Activated T-helper 2 cell treated with anti-CD3 and anti-CD28 coated beads, Interferon-gamma antibody, Interleukin-2, Interleukin-4, amounts not matched to agents 10 μg/mL and 5 μg/mL and 100 μg/mL, durations not matched to agents 14 hours and 24 hours and 36 hours (primary cell): ENCODE measurements around the gene EEPD1. TPM values are rescaled to one million over a fixed set of nuclear protein-coding genes. Genes with fewer than 3 reads are reported as not detected.
"Not testable (repeated sequence)": the region's sequence is repeated elsewhere in the genome, so short reads cannot be mapped to it uniquely, and the experiment has no call there.

ENCODE experiments used
- DNase-seq: peaks from one replicate; pipeline ENCODE4 v3.0.0; 2021; ENCODE audit warnings: low spot score
- H3K27ac Mint-ChIP-seq: one replicate; pipeline ENCODE4 v1.8.0; 2021; ENCODE audit warnings: mixed read lengths
- H3K27me3 Mint-ChIP-seq: one replicate; pipeline ENCODE4 v1.8.0; 2021; ENCODE audit warnings: low read depth, mixed read lengths
- H3K36me3 Mint-ChIP-seq: one replicate; pipeline ENCODE4 v1.8.0; 2021; ENCODE audit warnings: low read depth, mixed read lengths
- H3K4me1 Mint-ChIP-seq: one replicate; pipeline ENCODE4 v1.8.0; 2021; ENCODE audit warnings: low read depth, mixed read lengths
- H3K4me3 Mint-ChIP-seq: one replicate; pipeline ENCODE4 v1.8.0; 2021; ENCODE audit warnings: low read depth, mild to moderate bottlenecking, moderate library complexity, mixed read lengths
- H3K9me3 Mint-ChIP-seq: one replicate; pipeline ENCODE4 v1.8.0; 2021; ENCODE audit warnings: mixed read lengths
- intact Hi-C: fragments of 100-400 bp; cut with micrococcal nuclease; formaldehyde crosslinking; loops from one replicate; pipeline ENCODE4 v1.15.1; 2023
- total RNA-seq: library from RNA; stranded (reverse); gene quantifications from 2 replicates; pipeline ENCODE4 v1.2.3, GENCODE V29; 2022

The EEPD1 gene
- total RNA-seq, 1 donor from 2014 or later: 0.57 TPM

GRCh38 chr7:36258510-36259259 lies 105.6 kb downstream of the EEPD1 start:
- H3K36me3 Mint-ChIP-seq, DNase-seq, H3K27ac Mint-ChIP-seq, intact Hi-C loops, H3K27me3 Mint-ChIP-seq, H3K4me3 Mint-ChIP-seq: not testable (repeated sequence)
- H3K4me1 Mint-ChIP-seq: peaks cover 11% of the 10 kb centered on the region
- peaks cover 13% of the 10 kb centered on the region for H3K9me3 Mint-ChIP-seq

GRCh38 chr7:36260481-36260880 lies 107.4 kb downstream of the EEPD1 start:
- intact Hi-C loops: no loop called here
- no peaks in the 10 kb centered on the region for H3K36me3 Mint-ChIP-seq
- peaks cover 7% of the 10 kb centered on the region for H3K9me3 Mint-ChIP-seq
- DNase-seq: no peak
- peaks cover 11% of the 10 kb centered on the region for H3K4me1 Mint-ChIP-seq
- H3K4me3 Mint-ChIP-seq: no peak overlapping the region
- H3K27me3 Mint-ChIP-seq: peaks cover 8% of the 10 kb centered on the region
- no peak overlapping the region for H3K27ac Mint-ChIP-seq

DNA sequence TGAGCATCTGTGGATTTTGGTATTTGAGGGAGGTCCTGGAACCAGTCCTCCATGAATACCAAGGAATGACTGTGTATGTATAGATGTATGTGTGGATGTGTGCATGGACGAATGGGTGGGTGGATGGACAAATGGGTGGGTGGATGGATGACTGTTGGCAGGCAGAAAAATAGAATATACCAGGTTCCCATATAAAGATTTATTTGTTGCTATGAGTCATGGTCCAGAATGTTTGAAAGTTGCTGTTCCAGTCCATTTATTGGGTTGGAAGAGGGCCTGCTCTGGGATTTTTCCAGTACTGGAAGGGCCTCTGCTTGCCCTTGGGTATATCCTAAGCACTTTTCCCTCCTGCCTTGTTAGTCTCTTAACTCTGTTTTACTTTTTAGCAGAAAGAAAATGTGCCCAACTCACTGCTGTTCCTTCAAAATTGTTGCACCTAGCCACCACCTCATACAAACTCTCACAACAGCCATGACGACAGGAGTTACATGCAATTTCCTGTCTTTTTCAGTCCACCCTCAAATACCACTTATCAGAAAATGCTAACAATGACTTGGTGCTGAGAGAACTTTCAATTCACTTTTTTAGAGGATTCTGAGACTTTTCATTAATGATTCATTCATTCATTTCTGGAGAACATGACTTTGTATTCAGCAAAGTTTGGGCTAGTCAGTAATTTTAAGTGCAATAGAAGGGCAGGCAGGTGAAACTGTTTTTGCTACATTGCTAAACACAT lies 108.1 kb downstream of the EEPD1 start:
- H3K9me3 Mint-ChIP-seq: no peaks in the 10 kb centered on the region
- peaks cover 1% of the 10 kb centered on the region for H3K27me3 Mint-ChIP-seq
- H3K36me3 Mint-ChIP-seq: no peaks in the 10 kb centered on the region
- no peak overlapping the region for H3K27ac Mint-ChIP-seq
- intact Hi-C loops: no loop called here
- peaks cover 11% of the 10 kb centered on the region for H3K4me1 Mint-ChIP-seq
- no peak overlapping the region for H3K4me3 Mint-ChIP-seq
- no peak for DNase-seq

- Mint-ChIP-seq H3K27me3 (no peaks in the 10 kb centered on the region), H3K27ac (no peak overlapping the region), H3K4me1 (peaks cover 11% of the 10 kb centered on the region), H3K4me3 (no peak overlapping the region), H3K36me3 (no peaks in the 10 kb centered on the region), H3K9me3 (no peaks in the 10 kb centered on the region)
- no peak for DNase-seq
- intact Hi-C loops: no loop called here
Observed at GRCh38 chr7:36262309-36263094, 109.4 kb downstream of the EEPD1 start.

GRCh38 chr7:36263095-36263484 lies 110.0 kb downstream of the EEPD1 start:
- Mint-ChIP-seq H3K36me3 (no peaks in the 10 kb centered on the region), H3K4me3 (no peak overlapping the region), H3K4me1 (peaks cover 11% of the 10 kb centered on the region), H3K27me3 (no peaks in the 10 kb centered on the region), H3K9me3 (no peaks in the 10 kb centered on the region), H3K27ac (no peak overlapping the region)
- intact Hi-C loops: no loop called here
- DNase-seq: no peak

DNA sequence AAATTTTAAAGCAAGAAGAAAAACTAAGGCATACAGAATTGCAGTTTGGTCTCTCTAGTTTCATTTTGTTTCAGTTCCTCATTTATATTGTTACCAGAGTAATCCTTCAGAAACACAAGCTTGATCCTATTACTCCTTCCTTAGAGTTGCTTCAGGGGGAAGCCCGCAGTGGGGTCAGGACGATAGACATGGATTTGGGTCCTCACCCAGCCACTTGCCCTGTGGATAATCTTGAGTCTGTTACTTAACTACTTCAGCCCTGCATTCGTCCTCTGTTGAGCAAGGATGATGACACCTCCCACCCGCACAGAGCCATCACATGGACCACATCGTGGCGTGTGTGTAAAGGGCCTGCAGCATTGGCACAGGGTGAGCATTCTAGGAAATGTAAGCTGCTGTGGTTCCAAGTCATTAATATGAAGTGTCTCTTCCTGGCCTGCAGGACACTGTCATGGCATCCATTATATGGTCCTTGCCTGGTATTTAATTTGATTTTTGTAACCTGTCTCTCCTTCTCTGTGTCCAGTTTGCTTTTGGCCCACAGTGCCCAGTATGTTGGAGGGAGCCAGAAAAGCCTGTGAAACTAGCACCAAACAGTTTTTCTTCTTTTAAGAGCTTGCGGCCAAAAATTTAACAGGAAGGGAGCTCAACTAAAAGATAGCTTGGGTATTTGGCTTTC lies 111.2 kb downstream of the EEPD1 start:
- intact Hi-C loops: no loop called here
- Mint-ChIP-seq H3K4me3 (no peak overlapping the region), H3K4me1 (peaks cover 11% of the 10 kb centered on the region), H3K27ac (no peak overlapping the region), H3K27me3 (no peaks in the 10 kb centered on the region), H3K9me3 (no peaks in the 10 kb centered on the region), H3K36me3 (no peaks in the 10 kb centered on the region)
- DNase-seq: no peak

- Mint-ChIP-seq H3K27ac (no peak overlapping the region), H3K36me3 (no peaks in the 10 kb centered on the region), H3K27me3 (no peaks in the 10 kb centered on the region), H3K9me3 (no peaks in the 10 kb centered on the region), H3K4me3 (no peak overlapping the region), H3K4me1 (peaks cover 11% of the 10 kb centered on the region)
- no peak for DNase-seq
- intact Hi-C loops: no loop called here
Observed at GRCh38 chr7:36264913-36265516, 112.0 kb downstream of the EEPD1 start.

DNA sequence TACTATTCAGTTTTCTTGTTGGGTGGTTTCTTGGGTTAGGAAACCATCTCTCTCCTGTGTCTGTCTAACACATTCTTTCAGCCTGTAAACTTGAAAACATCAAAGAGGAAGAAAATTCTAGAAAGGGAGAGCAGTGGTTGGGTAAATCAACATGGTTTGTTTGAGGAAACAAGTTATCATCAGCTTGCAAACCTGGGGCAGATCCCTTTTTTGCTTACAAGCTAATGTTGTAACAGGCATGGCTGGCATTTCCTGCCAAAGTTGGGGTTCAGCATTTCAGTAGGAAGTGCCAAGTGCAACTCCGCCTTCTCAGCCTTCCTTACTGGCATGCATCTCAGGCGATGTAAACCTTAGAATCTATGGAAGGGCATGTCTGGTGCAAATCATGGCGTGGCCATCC lies 112.6 kb downstream of the EEPD1 start:
- H3K4me3 Mint-ChIP-seq: no peak overlapping the region
- H3K27ac Mint-ChIP-seq: no peak overlapping the region
- no peaks in the 10 kb centered on the region for H3K27me3 Mint-ChIP-seq
- no peak for DNase-seq
- intact Hi-C loops: no loop called here
- H3K4me1 Mint-ChIP-seq: peaks cover 10% of the 10 kb centered on the region
- H3K9me3 Mint-ChIP-seq: no peaks in the 10 kb centered on the region
- no peaks in the 10 kb centered on the region for H3K36me3 Mint-ChIP-seq

- Mint-ChIP-seq H3K9me3 (no peaks in the 10 kb centered on the region), H3K4me3 (no peak overlapping the region), H3K27ac (no peak overlapping the region), H3K27me3 (no peaks in the 10 kb centered on the region), H3K4me1 (peaks cover 6% of the 10 kb centered on the region), H3K36me3 (no peaks in the 10 kb centered on the region)
- intact Hi-C loops: no loop called here
- no peak for DNase-seq
Observed at GRCh38 chr7:36266190-36266589, 113.1 kb downstream of the EEPD1 start.

DNA sequence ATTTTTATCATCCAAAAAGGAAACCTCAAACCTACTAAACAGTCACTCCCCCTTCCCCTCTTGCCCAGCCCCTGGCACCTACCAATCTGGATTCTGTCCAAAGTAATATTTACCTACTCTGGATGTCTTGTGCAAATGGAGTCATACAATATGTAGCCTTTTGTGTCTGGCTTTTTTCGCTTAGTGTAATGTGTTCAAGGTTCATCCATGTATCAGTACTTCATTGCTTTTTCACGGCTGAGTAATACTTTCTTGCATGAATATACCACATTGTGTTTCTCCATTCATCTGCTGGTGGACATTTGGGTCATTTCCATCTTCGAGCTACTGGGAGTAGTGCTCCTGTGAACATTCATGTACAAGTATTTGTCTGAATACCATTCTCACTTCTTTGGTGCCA lies 113.6 kb downstream of the EEPD1 start:
- H3K9me3 Mint-ChIP-seq: no peaks in the 10 kb centered on the region
- H3K27ac Mint-ChIP-seq: no peak overlapping the region
- peaks cover 2% of the 10 kb centered on the region for H3K4me1 Mint-ChIP-seq
- H3K4me3 Mint-ChIP-seq: no peak overlapping the region
- no peaks in the 10 kb centered on the region for H3K36me3 Mint-ChIP-seq
- intact Hi-C loops: no loop called here
- no peaks in the 10 kb centered on the region for H3K27me3 Mint-ChIP-seq
- no peak for DNase-seq

DNA sequence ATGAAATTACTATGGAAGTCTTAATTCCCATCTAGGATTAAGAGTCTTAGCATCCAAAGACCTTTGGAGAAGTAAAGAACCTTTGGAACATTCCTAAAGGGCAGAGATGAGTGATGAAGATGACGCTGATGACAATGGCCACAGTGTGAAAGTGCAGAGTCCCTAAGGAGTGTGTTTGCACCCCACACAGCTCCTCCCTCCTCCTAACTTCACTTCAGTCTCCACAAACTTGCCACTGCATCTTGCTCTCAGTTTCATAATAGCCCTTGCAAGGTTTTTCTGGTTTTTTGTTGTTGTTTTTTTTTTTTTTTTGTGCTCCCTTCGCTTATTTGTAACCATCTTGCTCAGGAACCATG lies 119.1 kb downstream of the EEPD1 start:
- DNase-seq: no peak
- intact Hi-C loops: no loop called here
- Mint-ChIP-seq H3K9me3 (no peaks in the 10 kb centered on the region), H3K4me1 (no peaks in the 10 kb centered on the region), H3K4me3 (no peak overlapping the region), H3K36me3 (no peaks in the 10 kb centered on the region), H3K27ac (no peak overlapping the region), H3K27me3 (no peaks in the 10 kb centered on the region)

GRCh38 chr7:36272567-36273269 lies 119.7 kb downstream of the EEPD1 start:
- Mint-ChIP-seq H3K27ac (no peak overlapping the region), H3K9me3 (no peaks in the 10 kb centered on the region), H3K4me3 (no peak overlapping the region), H3K4me1 (no peaks in the 10 kb centered on the region), H3K27me3 (peaks cover 2% of the 10 kb centered on the region), H3K36me3 (no peaks in the 10 kb centered on the region)
- DNase-seq: no peak
- intact Hi-C loops: no loop called here
